HCT116 (cell line): ENCODE results near the gene LTBP1. TPM values are rescaled to one million over a fixed set of nuclear protein-coding genes. Genes with fewer than 3 reads are reported as not detected.

Experiments used
- ATAC-seq: fragments of 200-7000 bp; cut with Tn5 transposase; 2 replicates; pipeline ENCODE4 v1.9.1; 2020; ENCODE audit warnings: mild to moderate bottlenecking, moderate library complexity
- BruUV-seq: library from RNA; stranded (reverse); fragments of 400-500 nt; replicated peaks from 2 replicates; lab custom pipeline; 2021; lab: Mats Ljungman, UMichigan
- CTCF ChIA-PET: fragments of 300-600 bp; sonication (Branson Sonifier 250); formaldehyde crosslinking; loops from one replicate; lab custom pipeline; 2021; ENCODE audit warnings: antibody characterized with exemption; lab: Charles Lee
- POLR2A ChIA-PET: fragments of 300-600, 350-600 bp; sonication (Branson Sonifier 250); formaldehyde crosslinking; loops from one replicate; lab custom pipeline; 2021; ENCODE audit warnings: antibody characterized with exemption; lab: Charles Lee
- RAD21 ChIA-PET, 2 experiments: fragments of 300-600 bp; sonication (Branson Sonifier 250); formaldehyde crosslinking; loops; one replicate each; lab custom pipeline; 2023; ENCODE audit warnings: low total read pairs in 2 of 2; ENCODE audit not compliant: uncharacterized antibody in 2 of 2, unreplicated experiment in 2 of 2, low non-redundant PET in 1 of 2; lab: Charles Lee
- DNase-seq: peaks from one replicate; pipeline ENCODE4 v3.0.0-alpha.2; 2010; ENCODE audit warnings: low read depth, low spot score
- H2AFZ ChIP-seq: fragments of 200-600 bp; shearing (Covaris generic), sonication (generic); 2 replicates; pipeline ENCODE4 v1.6.1; 2017; ENCODE audit warnings: low read depth, mixed run types, mixed read lengths, antibody characterized with exemption, low read length; ENCODE audit not compliant: poor library complexity, severe bottlenecking
- H3K27ac ChIP-seq: 2 replicates; pipeline ENCODE4 v1.5.1; 2012; ENCODE audit warnings: low read depth, low read length
- H3K27me3 ChIP-seq: fragments of 200-600 bp; sonication (generic); 2 replicates; pipeline ENCODE4 v1.6.1; 2016; ENCODE audit warnings: mixed run types, low read length, mixed read lengths; ENCODE audit not compliant: insufficient read depth
- H3K36me3 ChIP-seq, 2 experiments: fragments of 200-500 bp in 1 of 2; fragments of 200-600 bp in 1 of 2; sonication (Bioruptor generic) in 1 of 2; sonication (generic) in 1 of 2; 2 replicates each; pipeline versions ENCODE4 v1.5.1 to v1.6.1; 2014 to 2016; ENCODE audit warnings: low read length in 2 of 2, inconsistent platforms in 1 of 2, mixed read lengths in 1 of 2, mixed run types in 1 of 2; ENCODE audit not compliant: insufficient read depth in 2 of 2, control insufficient read depth in 1 of 2
- H3K4me1 ChIP-seq, 2 experiments: fragments of 200-600 bp in 1 of 2; sonication (generic) in 1 of 2; 2 replicates each; pipeline versions ENCODE4 v1.5.1 to v1.6.1; 2012 to 2017; ENCODE audit warnings: low read length in 2 of 2, inconsistent platforms in 1 of 2, mild to moderate bottlenecking in 1 of 2, mixed read lengths in 1 of 2, mixed run types in 1 of 2, moderate library complexity in 1 of 2; ENCODE audit not compliant: insufficient read depth in 2 of 2, control insufficient read depth in 1 of 2
- H3K4me2 ChIP-seq: fragments of 200-600 bp; sonication (generic); 2 replicates; pipeline ENCODE4 v1.6.1; 2017; ENCODE audit warnings: mixed run types, low read length, mixed read lengths
- H3K4me3 ChIP-seq, 2 experiments: fragments of 200-600 bp in 1 of 2; sonication (generic) in 1 of 2; replicated peaks in 1 of 2; 2 replicates each; pipeline ENCODE4 v1.5.1; 2011 to 2016; ENCODE audit warnings: low read length in 2 of 2, control low read depth in 1 of 2, low read depth in 1 of 2, mild to moderate bottlenecking in 1 of 2, mixed read lengths in 1 of 2, mixed run types in 1 of 2
- H3K79me2 ChIP-seq: fragments of 200-600 bp; sonication (generic); 2 replicates; pipeline ENCODE4 v1.6.1; 2017; ENCODE audit warnings: mild to moderate bottlenecking, mixed run types, low read length, moderate library complexity, mixed read lengths; ENCODE audit not compliant: insufficient read depth
- H3K9ac ChIP-seq: fragments of 200-600 bp; sonication (generic); 2 replicates; pipeline ENCODE4 v1.6.1; 2016; ENCODE audit warnings: low read length, mixed read lengths
- H3K9me2 ChIP-seq: fragments of 200-600 bp; sonication (generic), shearing (Covaris generic); 2 replicates; pipeline ENCODE4 v1.6.1; 2017; ENCODE audit warnings: mixed run types, mild to moderate bottlenecking, moderate library complexity; ENCODE audit not compliant: insufficient read depth
- H3K9me3 ChIP-seq, 2 experiments: fragments of 200-500 bp in 1 of 2; fragments of 200-600 bp in 1 of 2; sonication (Bioruptor generic) in 1 of 2; sonication (generic) in 1 of 2; 2 replicates each; pipeline ENCODE4 v1.6.1; 2014 to 2017; ENCODE audit warnings: low read length in 2 of 2, mixed read lengths in 2 of 2, inconsistent platforms in 1 of 2, low read depth in 1 of 2, mild to moderate bottlenecking in 1 of 2, mixed run types in 1 of 2, moderate library complexity in 1 of 2; ENCODE audit not compliant: control insufficient read depth in 1 of 2, insufficient read depth in 1 of 2
- H4K20me1 ChIP-seq: fragments of 200-600 bp; sonication (generic), shearing (Covaris generic); 2 replicates; pipeline ENCODE4 v1.6.1; 2017; ENCODE audit warnings: mixed run types, mild to moderate bottlenecking, moderate library complexity; ENCODE audit not compliant: insufficient read depth
- CTCF ChIP-seq, 3 experiments: fragments of 200-600 bp in 1 of 3; sonication (generic) in 1 of 3; IDR thresholded peaks in 2 of 3; conservative IDR thresholded peaks in 1 of 3; 2 replicates each; pipeline ENCODE4 v1.5.1; 2012 to 2017; ENCODE audit warnings: low read depth in 2 of 3, low read length in 2 of 3, antibody characterized with exemption in 1 of 3, borderline replicate concordance in 1 of 3, control low read depth in 1 of 3, mild to moderate bottlenecking in 1 of 3, mixed read lengths in 1 of 3, mixed run types in 1 of 3, moderate library complexity in 1 of 3; ENCODE audit not compliant: insufficient read depth in 1 of 3
- ELF1 ChIP-seq: IDR thresholded peaks from 2 replicates; pipeline ENCODE4 v1.6.1; 2012; ENCODE audit warnings: low read depth, borderline replicate concordance
- EZH2 ChIP-seq: fragments of 200-600 bp; sonication (generic); IDR thresholded peaks from 2 replicates; pipeline ENCODE4 v1.6.1; 2017; ENCODE audit warnings: antibody characterized with exemption, mixed run types
- FOSL1 ChIP-seq: IDR thresholded peaks from 2 replicates; pipeline ENCODE4 v1.6.1; 2012; ENCODE audit warnings: low read depth
- POLR2A ChIP-seq: IDR thresholded peaks from 2 replicates; pipeline ENCODE4 v1.7.0; 2011; ENCODE audit warnings: borderline replicate concordance; ENCODE audit not compliant: insufficient read depth, insufficient read length; ENCODE audit errors: extremely low read depth
- POLR2AphosphoS5 ChIP-seq: IDR thresholded peaks from 2 replicates; pipeline ENCODE4 v1.6.1; 2011; ENCODE audit warnings: mild to moderate bottlenecking, low read depth, low read length, moderate library complexity
- REST ChIP-seq: IDR thresholded peaks from 2 replicates; pipeline ENCODE4 v1.6.1; 2012; ENCODE audit warnings: low read depth
- SP1 ChIP-seq: IDR thresholded peaks from 2 replicates; pipeline ENCODE4 v1.6.1; 2012; ENCODE audit warnings: low read depth
- SRF ChIP-seq: IDR thresholded peaks from 2 replicates; pipeline ENCODE4 v1.6.1; 2012; ENCODE audit warnings: low read depth
- TCF7L2 ChIP-seq: IDR thresholded peaks from 2 replicates; pipeline ENCODE4 v1.7.0; 2011; ENCODE audit warnings: borderline replicate concordance, inconsistent platforms; ENCODE audit not compliant: insufficient read depth, insufficient read length; ENCODE audit errors: extremely low read depth
- YY1 ChIP-seq: IDR thresholded peaks from 2 replicates; pipeline ENCODE4 v1.6.1; 2011; ENCODE audit warnings: low read length, low read depth, moderate library complexity, mild to moderate bottlenecking; ENCODE audit not compliant: insufficient replicate concordance; ENCODE audit errors: extremely low read depth
- ZNF274 ChIP-seq: fragments of 200-500 bp; sonication (Bioruptor generic); IDR thresholded peaks from 2 replicates; pipeline ENCODE4 v1.6.1; 2014; ENCODE audit warnings: mild to moderate bottlenecking, low read depth, low read length, inconsistent platforms
- intact Hi-C: fragments of 100-400 bp; cut with micrococcal nuclease; formaldehyde crosslinking; loops from 2 replicates; pipeline ENCODE4 v1.10.0; 2022
- total RNA-seq: library from RNA; stranded (reverse); gene quantifications from one replicate; pipeline ENCODE4 v1.2.1, GENCODE V29; 2021; ENCODE audit not compliant: unreplicated experiment
- TF ChIP-seq, protein P1 (sequence below): IDR thresholded peaks from 2 replicates; pipeline ENCODE4 v1.6.1; 2011; ENCODE audit warnings: mild to moderate bottlenecking, low read length, moderate library complexity; ENCODE audit not compliant: insufficient replicate concordance; ENCODE audit errors: extremely low read depth

LTBP1 gene
- total RNA-seq, 1 experiment from 2014 or later, result 5.1 TPM

- Histone ChIP-seq H3K4me2 (no peak overlapping the region), H3K9me3 (no peaks in the 10 kb centered on the region), H3K9ac (no peak overlapping the region), H3K9me2 (no peaks in the 10 kb centered on the region), H3K27me3 (no peaks in the 10 kb centered on the region), H3K27ac (no peak overlapping the region), H3K4me3 (no peak overlapping the region), H3K4me1 (no peaks in the 10 kb centered on the region), H4K20me1 (no peaks in the 10 kb centered on the region), H3K36me3 (no peaks in the 10 kb centered on the region), H3K79me2 (no peaks in the 10 kb centered on the region), H2AFZ (no peak overlapping the region)
- POLR2A ChIA-PET, result no interaction called here
- intact Hi-C loops, result no loop called here
- BruUV-seq, result no TSS peak
- RAD21 ChIA-PET, result no interaction called here
- CTCF ChIA-PET, result no interaction called here
- TF ChIP-seq POLR2AphosphoS5, result no peak
- no peak for TF ChIP-seq YY1
- no peak for TF ChIP-seq ZNF274
- TF ChIP-seq, protein P1, sequence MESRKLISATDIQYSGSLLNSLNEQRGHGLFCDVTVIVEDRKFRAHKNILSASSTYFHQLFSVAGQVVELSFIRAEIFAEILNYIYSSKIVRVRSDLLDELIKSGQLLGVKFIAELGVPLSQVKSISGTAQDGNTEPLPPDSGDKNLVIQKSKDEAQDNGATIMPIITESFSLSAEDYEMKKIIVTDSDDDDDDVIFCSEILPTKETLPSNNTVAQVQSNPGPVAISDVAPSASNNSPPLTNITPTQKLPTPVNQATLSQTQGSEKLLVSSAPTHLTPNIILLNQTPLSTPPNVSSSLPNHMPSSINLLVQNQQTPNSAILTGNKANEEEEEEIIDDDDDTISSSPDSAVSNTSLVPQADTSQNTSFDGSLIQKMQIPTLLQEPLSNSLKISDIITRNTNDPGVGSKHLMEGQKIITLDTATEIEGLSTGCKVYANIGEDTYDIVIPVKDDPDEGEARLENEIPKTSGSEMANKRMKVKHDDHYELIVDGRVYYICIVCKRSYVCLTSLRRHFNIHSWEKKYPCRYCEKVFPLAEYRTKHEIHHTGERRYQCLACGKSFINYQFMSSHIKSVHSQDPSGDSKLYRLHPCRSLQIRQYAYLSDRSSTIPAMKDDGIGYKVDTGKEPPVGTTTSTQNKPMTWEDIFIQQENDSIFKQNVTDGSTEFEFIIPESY, result no peak
- TF ChIP-seq FOSL1, result no peak
- no peak for TF ChIP-seq SP1
- TF ChIP-seq TCF7L2, result no peak
- no peak for TF ChIP-seq CTCF (IDR thresholded peaks at IDR 0.05 in 2 of 3, conservative IDR thresholded peaks at IDR 0.05 in 1 of 3; ENCODE audit: borderline replicate concordance in 1 of 3, insufficient read depth in 1 of 3, low read depth in 2 of 3, low read length in 2 of 3)
- no peak for TF ChIP-seq ELF1
- no peak for TF ChIP-seq EZH2
- no peak for TF ChIP-seq SRF
- TF ChIP-seq REST, result no peak
- no peak for TF ChIP-seq POLR2A
- no peak for ATAC-seq
- no peak for DNase-seq
Observed at GRCh38 chr2:32991091-32991845, 44.5 kb downstream of the LTBP1 start.
